ENCODE results near the gene SHISA5. TPM values are rescaled to one million over a fixed set of nuclear protein-coding genes. Genes with fewer than 3 reads are reported as not detected.
"Not testable (repeated sequence)": the region's sequence is repeated elsewhere in the genome, so short reads cannot be mapped to it uniquely, and the experiment has no call there.

SHISA5 gene
- total and polyA plus RNA-seq, 2 of the 4 experiments (the other 2 are of a cell fraction): 82.3 to 162 TPM

- H2AK9ac ChIP-seq (replicated peaks; ENCODE audit: low read depth, low read length, poor library complexity); H3K9me1 ChIP-seq (ENCODE audit: insufficient read depth, low read length); H3K4me2 ChIP-seq (ENCODE audit: low read depth, low read length); H2AK5ac ChIP-seq (ENCODE audit: low read depth, low read length); dilution Hi-C loops (cut with HindIII; ENCODE audit: low sequenced_read_pairs, unreplicated experiment); H2BK15ac ChIP-seq (ENCODE audit: low read depth, low read length); H3K79me1 ChIP-seq (ENCODE audit: low read depth in 1 of 2, low read length in 2 of 2); H3K36me3 ChIP-seq (ENCODE audit: control insufficient read depth, insufficient read depth, low read length); BruUV-seq (replicated peaks); DNase-seq; H3K56ac ChIP-seq (ENCODE audit: extremely low read depth, insufficient read depth, low read length); H3K4me3 ChIP-seq (ENCODE audit: insufficient read depth, low read depth, low read length); H2AFZ ChIP-seq (replicated peaks; ENCODE audit: low read length, poor library complexity); H3K27me3 ChIP-seq (ENCODE audit: control insufficient read depth, insufficient read depth, low read length); H4K5ac ChIP-seq (ENCODE audit: low read depth, low read length); ATAC-seq (ENCODE audit: low read depth); CTCF ChIA-PET; POLR2A ChIA-PET (ENCODE audit: unreplicated experiment); H3K4ac ChIP-seq (ENCODE audit: low read depth, low read length); H3K18ac ChIP-seq (ENCODE audit: low read depth, low read length); in situ Hi-C loops (cut with MboI; ENCODE audit: low sequenced_read_pairs); H3K27ac ChIP-seq (ENCODE audit: insufficient read depth, low read length); H4K8ac ChIP-seq (ENCODE audit: low read depth in 2 of 2, low read length in 2 of 2); H3K14ac ChIP-seq (replicated peaks; ENCODE audit: low read depth, low read length); H3K23ac ChIP-seq (ENCODE audit: low read depth, low read length); H2BK20ac ChIP-seq (ENCODE audit: low read depth, low read length); H3K9ac ChIP-seq (ENCODE audit: low read depth, low read length); H3K9me3 ChIP-seq (ENCODE audit: control insufficient read depth, insufficient read depth, low read length); H3K4me1 ChIP-seq (ENCODE audit: control insufficient read depth, insufficient read depth, low read length); H2BK5ac ChIP-seq (ENCODE audit: low read depth, low read length, poor library complexity, severe bottlenecking); H4K91ac ChIP-seq (ENCODE audit: insufficient read depth, low read depth, low read length); intact Hi-C loops (cut with micrococcal nuclease); H2BK120ac ChIP-seq (ENCODE audit: low read depth, low read length); H4K20me1 ChIP-seq (ENCODE audit: insufficient read depth, low read length): not testable (repeated sequence)
- WGBS, 2 experiments (ENCODE audit: extremely low coverage in 2 of 2, insufficient read length in 1 of 2): 100% methylated on average over 2 of the region's 6 CpGs; no CpG with 5 or more reads in 1 of the 2 experiments
Observed at GRCh38 chr3:48482822-48483221, 21.2 kb downstream of the SHISA5 start.

GRCh38 chr3:48480891-48481290, 23.1 kb downstream of the SHISA5 start:
- H2AK5ac ChIP-seq (ENCODE audit: low read depth, low read length); H3K23ac ChIP-seq (ENCODE audit: low read depth, low read length); DNase-seq; CTCF ChIA-PET; H3K27ac ChIP-seq (ENCODE audit: insufficient read depth, low read length); H3K4ac ChIP-seq (ENCODE audit: low read depth, low read length); H3K27me3 ChIP-seq (ENCODE audit: control insufficient read depth, insufficient read depth, low read length); H4K20me1 ChIP-seq (ENCODE audit: insufficient read depth, low read length); H3K9ac ChIP-seq (ENCODE audit: low read depth, low read length); H4K91ac ChIP-seq (ENCODE audit: insufficient read depth, low read depth, low read length); in situ Hi-C loops (cut with MboI; ENCODE audit: low sequenced_read_pairs); H2BK20ac ChIP-seq (ENCODE audit: low read depth, low read length); BruUV-seq (replicated peaks); intact Hi-C loops (cut with micrococcal nuclease); H3K18ac ChIP-seq (ENCODE audit: low read depth, low read length); H2AK9ac ChIP-seq (replicated peaks; ENCODE audit: low read depth, low read length, poor library complexity); H3K4me3 ChIP-seq (ENCODE audit: insufficient read depth, low read depth, low read length); H3K9me1 ChIP-seq (ENCODE audit: insufficient read depth, low read length); H2BK5ac ChIP-seq (ENCODE audit: low read depth, low read length, poor library complexity, severe bottlenecking); H3K79me1 ChIP-seq (ENCODE audit: low read depth in 1 of 2, low read length in 2 of 2); dilution Hi-C loops (cut with HindIII; ENCODE audit: low sequenced_read_pairs, unreplicated experiment); H4K8ac ChIP-seq (ENCODE audit: low read depth in 2 of 2, low read length in 2 of 2); H4K5ac ChIP-seq (ENCODE audit: low read depth, low read length); H3K4me2 ChIP-seq (ENCODE audit: low read depth, low read length); H2AFZ ChIP-seq (replicated peaks; ENCODE audit: low read length, poor library complexity); H3K9me3 ChIP-seq (ENCODE audit: control insufficient read depth, insufficient read depth, low read length); H2BK120ac ChIP-seq (ENCODE audit: low read depth, low read length); ATAC-seq (ENCODE audit: low read depth); H3K4me1 ChIP-seq (ENCODE audit: control insufficient read depth, insufficient read depth, low read length); H2BK15ac ChIP-seq (ENCODE audit: low read depth, low read length); H3K56ac ChIP-seq (ENCODE audit: extremely low read depth, insufficient read depth, low read length); H3K14ac ChIP-seq (replicated peaks; ENCODE audit: low read depth, low read length); POLR2A ChIA-PET (ENCODE audit: unreplicated experiment): not testable (repeated sequence)
- peaks cover 11% of the 10 kb centered on the region; the same call in 1 of the 2 replicates for H3K36me3 ChIP-seq (ENCODE audit: control insufficient read depth, insufficient read depth, low read length)
- WGBS, 2 experiments (ENCODE audit: extremely low coverage in 2 of 2, insufficient read length in 1 of 2): no CpG with 5 or more reads among the region's 11 CpGs
